Heart left ventricle (tissue), 16 donors: Measurements from ENCODE around the gene TUBA4B. TPM values are rescaled to one million over a fixed set of nuclear protein-coding genes. Genes with fewer than 3 reads are reported as not detected.

Experiments used
- ATAC-seq, 4 donors: fragments of 200-7000 bp; cut with Tn5 transposase; one replicate each; pipeline ENCODE4 v1.9.1; 2020 to 2022; ENCODE audit warnings: moderate library complexity in 4 of 4, mild to moderate bottlenecking in 3 of 4, moderate number of reproducible peaks in 1 of 4
- DNase-seq, 5 donors: peaks; one replicate each; pipeline ENCODE4 v3.0.0-alpha.2; 2020
- H3K27ac ChIP-seq, 12 donors: fragments of 200-600 bp; sonication (generic) in 4 of 12; one replicate each; pipeline versions ENCODE4 v1.5.0 to v1.8.0; 2016 to 2022; ENCODE audit warnings: mild to moderate bottlenecking in 2 of 12
- H3K27me3 ChIP-seq, 9 donors: fragments of 200-600 bp; sonication (generic) in 2 of 9; one replicate each; pipeline versions ENCODE4 v1.5.1 to v1.8.0; 2016 to 2022; ENCODE audit warnings: mild to moderate bottlenecking in 3 of 9
- H3K36me3 ChIP-seq, 9 donors: fragments of 200-600 bp; sonication (generic) in 2 of 9; one replicate each; pipeline versions ENCODE4 v1.5.0 to v1.8.0; 2018 to 2022; ENCODE audit warnings: mild to moderate bottlenecking in 2 of 9
- H3K4me1 ChIP-seq, 12 donors: fragments of 200-600 bp; sonication (generic) in 4 of 12; one replicate each; pipeline versions ENCODE4 v1.5.0 to v1.8.0; 2016 to 2022; ENCODE audit warnings: mild to moderate bottlenecking in 3 of 12
- H3K4me3 ChIP-seq, 12 donors: fragments of 200-600 bp; sonication (generic) in 4 of 12; one replicate each; pipeline versions ENCODE4 v1.5.0 to v1.8.0; 2017 to 2022; ENCODE audit warnings: mild to moderate bottlenecking in 9 of 12, moderate library complexity in 4 of 12
- H3K9me3 ChIP-seq, 12 donors: fragments of 200-600 bp; sonication (generic) in 4 of 12; one replicate each; pipeline versions ENCODE4 v1.5.0 to v1.8.0; 2016 to 2022; ENCODE audit warnings: mild to moderate bottlenecking in 1 of 12
- CTCF ChIP-seq, 12 donors: fragments of 200-600 bp; sonication (generic) in 4 of 12; IDR thresholded peaks; one replicate each; pipeline versions ENCODE4 v1.5.0 to v1.8.0; 2018 to 2022; ENCODE audit warnings: antibody characterized with exemption in 12 of 12, mild to moderate bottlenecking in 5 of 12
- POLR2A ChIP-seq, 2 donors: fragments of 450-650 bp; IDR thresholded peaks; one replicate each; pipeline ENCODE4 v1.6.1; 2017; ENCODE audit warnings: antibody characterized with exemption in 2 of 2, mild to moderate bottlenecking in 2 of 2, moderate library complexity in 2 of 2
- WGBS, 4 donors: extraction: QIAGEN DNeasy Blood & Tissue Kit in 2 of 4; methylation state at CpG; one replicate each; pipeline versions ENCODE4 v1.1.5 to v1.1.7; 2013 to 2018; 5-methylcytosine and 5-hydroxymethylcytosine counted together
- intact Hi-C, 10 donors: fragments of 100-400 bp; cut with DNase I; formaldehyde crosslinking; loops; one replicate each; pipeline versions ENCODE4 v1.11.1 to v1.14.2; 2022
- polyA plus RNA-seq, 2 donors: library from polyadenylated mRNA; stranded (reverse); fragments of 200-250 nt; gene quantifications; one replicate each; pipeline ENCODE4 v1.2.3, GENCODE V29; 2013
- total RNA-seq, 9 donors: library from RNA; depleted of rRNA in 2 of 9; stranded (reverse); fragments of >200 nt in 2 of 9; fragmentation: NEBNext Ultra II Directional in 3 of 9; extraction: Animal tissue kit (Norgen Biotek cat#: 25700) in 3 of 9; gene quantifications; one replicate each; pipeline versions ENCODE4 v1.1.0 to v1.2.4, GENCODE V29; 2016 to 2023
- donor health status: ischemic (EF 13 %, LVEDD 7.1; RV severe dilation, severe dysfunction).
- donor health status: healthy with polysubstance abuse.
- donor health status: DM: no; HTN: yes; CAD: no.
- donor health status: DM: no; HTN: no; CAD: no.
- donor health status: ischemic (EF 25% LVEDD 6.9; RV normal size, moderate dysfunction).
- donor health status: ischemic (EF 25% LVEDD 5.7; RV mildly dilated, moderate dysfunction).
- donor health status: healthy.
- donor health status: DM: yes; HTN: yes; CAD: no.
- donor health status: ischemic (EF 35%, LVEDD 5.7; RV mildly dilated, moderate dysfunction).
- donor health status: nonischemic (EF 11% LVEDD 7.7; RV severe dilation, severe dysfunction).
- donor health status: DM: yes; HTN: yes; CAD: no.
- donor health status: PGD.
- donor health status: ischemic (EF 29% LVEDD 5.4; RV normal size, mild dysfunction).
- donor health status: nonischemic (EF 23%, LVEDD 6.1; RV moderate dilation, normal function).

The TUBA4B gene
- total and polyA plus RNA-seq, 11 donors: not detected

DNA sequence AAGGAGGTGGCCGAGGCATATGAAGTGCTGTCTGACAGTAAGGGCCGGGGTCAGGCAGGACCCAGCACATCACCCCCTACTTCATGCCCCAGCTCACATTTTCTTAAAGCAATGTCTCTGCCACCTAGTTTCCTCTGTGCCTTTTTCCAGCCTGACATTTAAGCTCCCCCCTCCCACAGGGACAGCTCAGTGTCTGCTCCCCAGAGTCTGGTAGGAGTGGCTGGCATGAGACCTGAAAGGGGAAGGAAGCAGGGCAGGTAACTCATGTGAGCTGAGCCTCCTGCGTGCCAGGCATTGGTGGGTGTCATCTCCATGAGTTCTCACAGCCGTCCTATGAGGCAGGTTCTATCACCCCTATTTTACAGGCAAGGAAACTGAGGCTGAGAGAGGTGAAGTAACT lies 27.6 kb downstream of the TUBA4B start:
- WGBS, 4 donors: 85 to 96% (median 94%) methylated on average over 4 of the region's 4 CpGs
- Histone ChIP-seq H3K27me3 (no peaks in the 10 kb centered on the region), H3K36me3 (peaks cover 0 to 55% (median 54%) of the 10 kb centered on the region in 9 donors), H3K4me3 (peak overlapping the region in 3 of 12 donors; percentile 73 to 86 (median 83)), H3K9me3 (no peaks in the 10 kb centered on the region), H3K27ac (peak overlapping the region in 6 of 12 donors; percentile 97 to 100 (median 99)), H3K4me1 (peaks cover 7 to 38% (median 26%) of the 10 kb centered on the region in 12 donors)
- DNase-seq (peak in 1 of 5 donors; percentile 15), ATAC-seq (no peak)
- no peak for TF ChIP-seq POLR2A (IDR thresholded peaks at IDR 0.05)
- TF ChIP-seq CTCF (IDR thresholded peaks at IDR 0.05): no peak
- intact Hi-C loops: loop anchor here in 1 of 10 donors (5.0 kb wide), 1 partner anchor 63 kb away; the partner anchor contains the start of gene ABCB6

DNA sequence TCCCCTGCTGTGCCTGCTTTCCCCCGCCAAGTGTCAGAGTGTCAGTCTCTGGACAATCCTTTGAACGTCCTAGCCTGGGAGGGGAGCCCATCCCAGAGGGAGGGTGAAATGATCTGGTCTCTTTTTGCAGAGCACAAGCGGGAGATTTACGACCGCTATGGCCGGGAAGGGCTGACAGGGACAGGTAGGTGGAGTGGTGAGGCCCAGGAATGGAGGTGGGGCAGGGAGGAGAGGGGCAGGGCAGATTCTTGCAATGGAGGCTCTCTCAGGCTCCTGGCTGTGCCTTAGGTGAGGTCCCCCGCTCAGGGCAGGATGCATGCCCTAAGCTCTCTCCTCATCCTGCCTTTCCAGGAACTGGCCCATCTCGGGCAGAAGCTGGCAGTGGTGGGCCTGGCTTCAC lies 28.5 kb downstream of the TUBA4B start:
- TF ChIP-seq CTCF (IDR thresholded peaks at IDR 0.05) (no peak), POLR2A (IDR thresholded peaks at IDR 0.05) (no peak)
- H3K4me3 ChIP-seq: no peak overlapping the region
- DNase-seq (no peak), ATAC-seq (no peak)
- WGBS, 4 donors: 84 to 90% (median 88%) methylated on average over 8 of the region's 8 CpGs
- intact Hi-C loops: loop anchor here in 1 of 10 donors (5.0 kb wide), 1 partner anchor 64 kb away; the partner anchor contains the start of gene ABCB6
- H3K4me1 ChIP-seq: peaks cover 7 to 43% (median 26%) of the 10 kb centered on the region in 12 donors
- H3K36me3 ChIP-seq: peaks cover 0 to 64% (median 55%) of the 10 kb centered on the region in 9 donors
- no peaks in the 10 kb centered on the region for H3K9me3 ChIP-seq
- no peaks in the 10 kb centered on the region for H3K27me3 ChIP-seq
- peak overlapping the region in 2 of 12 donors; percentile 24 to 99 for H3K27ac ChIP-seq

DNA sequence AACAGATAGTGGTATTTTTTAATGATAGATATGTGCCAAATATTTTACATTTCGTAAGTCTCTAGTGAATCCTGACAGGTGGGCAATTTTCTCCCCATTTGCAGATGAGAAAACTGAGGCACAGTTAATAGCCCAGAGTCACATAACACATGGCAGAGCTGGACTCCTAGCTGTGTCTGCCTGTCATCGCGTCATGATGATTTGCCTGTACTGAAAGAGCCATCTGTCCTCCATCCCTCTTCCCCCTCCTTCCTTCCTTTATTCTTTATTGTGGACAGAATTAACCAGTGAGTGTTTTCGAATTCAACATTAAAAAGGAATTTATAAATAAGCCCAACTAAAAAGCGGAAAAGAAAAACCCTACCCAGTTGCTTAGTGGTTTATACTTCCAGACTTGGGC lies 29.3 kb downstream of the TUBA4B start:
- no peaks in the 10 kb centered on the region for H3K27me3 ChIP-seq
- no peak overlapping the region for H3K4me3 ChIP-seq
- intact Hi-C loops: loop anchor here in 1 of 10 donors (5.0 kb wide), 1 partner anchor 65 kb away; the partner anchor contains the start of gene ABCB6
- peaks cover 0 to 65% (median 55%) of the 10 kb centered on the region in 9 donors for H3K36me3 ChIP-seq
- no peak for DNase-seq
- no peak for ATAC-seq
- TF ChIP-seq POLR2A (IDR thresholded peaks at IDR 0.05): no peak
- TF ChIP-seq CTCF (IDR thresholded peaks at IDR 0.05): no peak
- H3K27ac ChIP-seq: peak overlapping the region in 3 of 12 donors; percentile 3 to 43 (median 11)
- H3K9me3 ChIP-seq: no peaks in the 10 kb centered on the region
- peaks cover 7 to 44% (median 26%) of the 10 kb centered on the region in 12 donors for H3K4me1 ChIP-seq
- 76 to 86% (median 80%) methylated on average over 5 of the region's 5 CpGs for WGBS, 4 donors

DNA sequence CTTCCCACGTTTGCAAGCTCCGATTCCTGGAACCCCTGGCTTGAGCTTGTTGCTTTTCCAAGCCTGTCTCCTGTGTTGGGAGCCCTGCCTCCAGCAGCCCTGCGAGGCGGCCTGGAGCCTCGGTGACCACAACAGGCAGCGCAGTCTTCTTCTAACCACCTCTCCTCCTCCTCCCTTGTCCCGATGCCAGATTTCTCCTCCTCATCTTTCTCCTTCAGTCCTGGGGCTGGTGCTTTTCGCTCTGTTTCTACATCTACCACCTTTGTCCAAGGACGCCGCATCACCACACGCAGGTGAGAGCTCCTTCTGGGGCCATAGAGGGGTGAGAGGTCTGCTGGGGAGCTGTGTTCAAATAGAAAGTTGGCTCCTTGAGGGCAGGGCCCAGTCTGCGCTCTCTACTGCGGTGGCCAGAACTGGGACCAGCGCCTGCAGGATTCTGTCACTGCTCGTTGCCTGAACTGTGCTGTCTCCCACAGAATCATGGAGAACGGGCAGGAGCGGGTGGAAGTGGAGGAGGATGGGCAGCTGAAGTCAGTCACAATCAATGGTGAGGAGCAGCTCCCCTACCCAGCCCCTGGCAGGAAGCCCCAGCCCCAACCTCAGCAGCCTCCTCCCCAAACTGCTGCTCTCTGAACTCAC lies 30.0 kb downstream of the TUBA4B start:
- Histone ChIP-seq H3K27ac (peak overlapping the region in 2 of 12 donors; percentile 11 to 43), H3K36me3 (peaks cover 0 to 65% (median 55%) of the 10 kb centered on the region in 9 donors), H3K4me1 (peaks cover 4 to 37% (median 19%) of the 10 kb centered on the region in 12 donors), H3K9me3 (no peaks in the 10 kb centered on the region), H3K4me3 (no peak overlapping the region), H3K27me3 (no peaks in the 10 kb centered on the region)
- ATAC-seq: no peak
- 82 to 92% (median 89%) methylated on average over 17 of the region's 17 CpGs for WGBS, 4 donors
- intact Hi-C loops: loop anchor here in 1 of 10 donors (5.0 kb wide), 1 partner anchor 66 kb away; the partner anchor contains the start of gene ABCB6
- DNase-seq: no peak
- no peak for TF ChIP-seq CTCF (IDR thresholded peaks at IDR 0.05)
- TF ChIP-seq POLR2A (IDR thresholded peaks at IDR 0.05): no peak
